ENCODE data around the gene UBE2J2.
"Not testable (repeated sequence)": the region's sequence is repeated elsewhere in the genome, so short reads cannot be mapped to it uniquely, and the experiment has no call there.

UBE2J2 gene

GRCh38 chr1:1319646-1319941, 45.9 kb upstream of the UBE2J2 start:
- TF ChIP-seq, protein P1, sequence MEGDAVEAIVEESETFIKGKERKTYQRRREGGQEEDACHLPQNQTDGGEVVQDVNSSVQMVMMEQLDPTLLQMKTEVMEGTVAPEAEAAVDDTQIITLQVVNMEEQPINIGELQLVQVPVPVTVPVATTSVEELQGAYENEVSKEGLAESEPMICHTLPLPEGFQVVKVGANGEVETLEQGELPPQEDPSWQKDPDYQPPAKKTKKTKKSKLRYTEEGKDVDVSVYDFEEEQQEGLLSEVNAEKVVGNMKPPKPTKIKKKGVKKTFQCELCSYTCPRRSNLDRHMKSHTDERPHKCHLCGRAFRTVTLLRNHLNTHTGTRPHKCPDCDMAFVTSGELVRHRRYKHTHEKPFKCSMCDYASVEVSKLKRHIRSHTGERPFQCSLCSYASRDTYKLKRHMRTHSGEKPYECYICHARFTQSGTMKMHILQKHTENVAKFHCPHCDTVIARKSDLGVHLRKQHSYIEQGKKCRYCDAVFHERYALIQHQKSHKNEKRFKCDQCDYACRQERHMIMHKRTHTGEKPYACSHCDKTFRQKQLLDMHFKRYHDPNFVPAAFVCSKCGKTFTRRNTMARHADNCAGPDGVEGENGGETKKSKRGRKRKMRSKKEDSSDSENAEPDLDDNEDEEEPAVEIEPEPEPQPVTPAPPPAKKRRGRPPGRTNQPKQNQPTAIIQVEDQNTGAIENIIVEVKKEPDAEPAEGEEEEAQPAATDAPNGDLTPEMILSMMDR (IDR thresholded peaks at IDR 0.05; ENCODE audit: low read depth, low read length) = no peak
- Histone ChIP-seq H3K4me3 (ENCODE audit: low read depth, low read length) (no peak overlapping the region), H3K27me3 (no peaks in the 10 kb centered on the region), H3K4me1 (no peaks in the 10 kb centered on the region; the same call in 1 of the 2 replicates), H3K9me3 (no peaks in the 10 kb centered on the region), H3K36me3 (peaks cover 61% of the 10 kb centered on the region)
- no peak for DNase-seq

DNA sequence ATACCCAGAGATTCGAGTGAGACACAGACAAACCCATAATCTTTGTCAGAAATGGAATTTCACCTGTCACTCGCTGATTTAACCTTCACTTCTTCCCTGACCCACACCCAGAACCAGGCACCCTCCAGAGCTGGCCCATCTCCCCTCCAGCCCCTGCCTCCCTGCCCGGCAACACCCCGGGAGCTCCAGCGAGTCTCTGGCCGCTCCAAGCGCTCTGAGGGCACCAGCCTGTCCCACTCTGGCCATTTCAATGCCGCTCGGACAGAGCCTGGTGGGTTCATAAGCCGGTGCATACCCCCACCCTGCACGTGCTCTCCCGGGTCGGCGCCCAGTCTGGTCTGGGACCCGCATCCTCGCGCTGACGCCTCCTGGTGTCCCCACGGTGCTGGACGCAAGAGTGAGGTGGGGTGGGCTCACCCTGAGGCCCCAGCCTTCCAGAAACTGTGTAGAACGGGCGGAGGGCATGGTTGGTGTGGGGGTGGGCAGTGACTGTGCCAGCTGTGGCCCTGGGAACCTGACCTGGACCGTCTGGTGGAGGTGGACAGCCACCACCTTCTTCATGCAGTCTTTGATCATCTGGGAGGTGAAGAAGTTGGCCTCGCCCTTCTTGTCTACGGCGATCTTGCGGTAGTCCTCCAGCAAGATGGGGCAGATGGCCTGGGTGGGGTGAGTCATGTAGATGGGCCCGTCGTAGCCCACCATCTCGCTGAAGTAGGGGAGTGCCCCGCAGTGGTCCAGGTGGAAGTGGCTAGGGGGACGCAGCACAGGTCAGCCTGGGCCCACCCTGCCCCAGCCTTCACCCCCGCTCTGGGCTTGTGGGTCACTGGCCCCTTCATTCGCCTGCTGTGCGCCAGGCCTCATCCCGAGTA, 45.4 kb upstream of the UBE2J2 start:
- TF ChIP-seq, protein P1 (IDR thresholded peaks at IDR 0.05; ENCODE audit: low read depth, low read length) = no peak
- no peak overlapping the region for H3K4me3 ChIP-seq (ENCODE audit: low read depth, low read length)
- no peak for DNase-seq
- H3K27me3 ChIP-seq = no peaks in the 10 kb centered on the region
- H3K4me1 ChIP-seq = no peaks in the 10 kb centered on the region; the same call in 1 of the 2 replicates
- no peaks in the 10 kb centered on the region for H3K9me3 ChIP-seq
- H3K36me3 ChIP-seq = peaks cover 65% of the 10 kb centered on the region

DNA sequence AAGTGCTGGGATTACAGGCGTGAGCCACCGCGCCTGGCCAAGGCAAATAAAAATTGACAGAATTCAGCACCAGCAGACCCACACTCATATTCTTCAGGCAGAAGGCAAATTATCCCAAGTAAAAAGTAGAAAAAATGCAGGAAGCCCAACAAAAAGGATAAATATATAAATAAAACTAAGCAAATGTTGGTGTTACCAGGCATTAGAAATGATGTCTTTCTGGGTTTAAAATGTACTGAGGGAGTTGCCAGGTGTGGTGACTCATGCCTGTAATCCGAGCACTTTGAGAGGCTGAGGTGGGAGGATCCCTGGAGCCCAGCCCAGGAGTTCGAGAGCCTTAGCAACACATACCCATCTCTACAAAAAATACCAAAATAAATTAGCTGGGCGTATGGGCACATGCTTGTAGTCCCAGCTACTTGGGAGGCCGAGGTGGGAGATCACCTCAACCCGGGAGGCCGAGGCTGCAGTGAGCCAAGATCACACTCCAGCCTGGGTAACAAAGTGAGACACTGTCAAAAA, 44.5 kb upstream of the UBE2J2 start:
- Histone ChIP-seq H3K9me3 (no peaks in the 10 kb centered on the region), H3K36me3 (peaks cover 71% of the 10 kb centered on the region), H3K4me1 (no peaks in the 10 kb centered on the region; the same call in 1 of the 2 replicates), H3K27me3 (no peaks in the 10 kb centered on the region), H3K4me3 (ENCODE audit: low read depth, low read length) (no peak overlapping the region)
- TF ChIP-seq, protein P1 (IDR thresholded peaks at IDR 0.05; ENCODE audit: low read depth, low read length) = no peak
- no peak for DNase-seq

DNA sequence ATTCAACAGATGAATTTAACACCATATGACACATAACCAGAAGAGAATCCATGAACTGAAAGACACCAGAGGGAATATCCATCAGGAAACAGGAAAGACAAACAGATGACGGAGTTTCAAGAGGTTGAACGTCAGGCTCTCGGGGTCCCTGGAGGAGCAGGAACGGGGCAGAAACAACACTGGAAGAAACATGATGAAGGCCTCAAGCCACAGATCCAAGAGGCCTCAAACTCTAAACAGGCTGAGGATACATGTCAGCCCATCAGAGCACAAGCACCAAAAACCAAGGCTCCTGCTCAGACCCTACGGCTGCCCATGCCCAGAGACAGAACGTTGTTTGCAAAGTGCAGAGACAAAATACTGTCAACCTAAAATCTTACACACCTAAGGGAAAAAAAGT, 43.8 kb upstream of the UBE2J2 start:
- Histone ChIP-seq H3K4me3 (ENCODE audit: low read depth, low read length) (no peak overlapping the region), H3K9me3 (no peaks in the 10 kb centered on the region), H3K4me1 (no peaks in the 10 kb centered on the region), H3K36me3 (peaks cover 74% of the 10 kb centered on the region), H3K27me3 (no peaks in the 10 kb centered on the region)
- no peak for DNase-seq
- TF ChIP-seq, protein P1 (IDR thresholded peaks at IDR 0.05; ENCODE audit: low read depth, low read length) = no peak

GRCh38 chr1:1316199-1316598, 42.5 kb upstream of the UBE2J2 start:
- H3K27me3 ChIP-seq; H3K4me3 ChIP-seq (ENCODE audit: low read depth, low read length); DNase-seq; H3K4me1 ChIP-seq; H3K9me3 ChIP-seq: not testable (repeated sequence)
- H3K36me3 ChIP-seq = peaks cover 82% of the 10 kb centered on the region

- TF ChIP-seq, protein P1 (IDR thresholded peaks at IDR 0.05; ENCODE audit: low read depth, low read length) = no peak
- no peak for DNase-seq
- Histone ChIP-seq H3K4me1 (no peaks in the 10 kb centered on the region), H3K27me3 (no peaks in the 10 kb centered on the region), H3K9me3 (no peaks in the 10 kb centered on the region), H3K36me3 (peaks cover 82% of the 10 kb centered on the region), H3K4me3 (ENCODE audit: low read depth, low read length) (no peak overlapping the region)
Observed at GRCh38 chr1:1315435-1315954, 41.8 kb upstream of the UBE2J2 start.

Measured in BE2C (cell line).